Measurements from ENCODE around the gene MYOG. TPM values are rescaled to one million over a fixed set of nuclear protein-coding genes. Genes with fewer than 3 reads are reported as not detected.

Gene MYOG
- total and polyA plus RNA-seq, 10 donors: not detected

Other genes with a start within 250 kb of the MYOG start
- 10 to 100 TPM in 3 of 7 donors, 1 to 10 TPM in 4; 8.4 to 11.5 (median 9.2) TPM for gene RABIF, start 196.9 kb downstream of the MYOG start, total RNA-seq
- gene RABIF, start 196.9 kb downstream of the MYOG start, polyA plus RNA-seq: 1 to 10 TPM; 5.9 to 9.4 (median 7.6) TPM
- 10 to 100 TPM; 20.6 to 35.4 (median 24.6) TPM for gene KLHL12, start 158.8 kb downstream of the MYOG start, total RNA-seq
- 10 to 100 TPM; 14.8 to 16.0 (median 15.8) TPM for gene KLHL12, start 158.8 kb downstream of the MYOG start, polyA plus RNA-seq
- 100 to 1,000 TPM in 5 of 7 donors, 10 to 100 TPM in 2; 90.9 to 167 (median 128) TPM for gene ADIPOR1, start 127.7 kb downstream of the MYOG start, total RNA-seq
- gene ADIPOR1, start 127.7 kb downstream of the MYOG start, polyA plus RNA-seq: 10 to 100 TPM; 34.0 to 57.6 (median 39.7) TPM
- gene CYB5R1, start 118.8 kb downstream of the MYOG start, total RNA-seq: 10 to 100 TPM; 41.1 to 60.5 (median 51.4) TPM
- gene CYB5R1, start 118.8 kb downstream of the MYOG start, polyA plus RNA-seq: 10 to 100 TPM; 26.2 to 29.9 (median 28.9) TPM
- gene TMEM183A, start 78.6 kb downstream of the MYOG start, total RNA-seq: 10 to 100 TPM; 47.6 to 61.9 (median 55.8) TPM
- gene TMEM183A, start 78.6 kb downstream of the MYOG start, polyA plus RNA-seq: 10 to 100 TPM; 30.3 to 40.7 (median 35.1) TPM
- gene PPFIA4, start 59.5 kb downstream of the MYOG start, total RNA-seq: 10 to 100 TPM in 2 of 7 donors, 1 to 10 TPM in 5; 2.5 to 12.0 (median 6.6) TPM
- 1 to 10 TPM in 1 of 3 donors, under 1 TPM in 2; 0.21 to 2.2 (median 0.52) TPM for gene PPFIA4, start 59.5 kb downstream of the MYOG start, polyA plus RNA-seq
- 10 to 100 TPM in 3 of 7 donors, 1 to 10 TPM in 4; 3.7 to 13.5 (median 8.5) TPM for gene ADORA1, start 41.7 kb upstream of the MYOG start, total RNA-seq
- gene ADORA1, start 41.7 kb upstream of the MYOG start, polyA plus RNA-seq: 1 to 10 TPM in 2 of 3 donors, under 1 TPM in 1; 0.37 to 3.2 (median 1.0) TPM
- gene MYBPH, start 89.8 kb upstream of the MYOG start, total RNA-seq: 1 to 10 TPM in 1 of 7 donors, under 1 TPM in 3, not detected in 3; 0.32 to 2.7 (median 0.74) TPM
- gene MYBPH, start 89.8 kb upstream of the MYOG start, polyA plus RNA-seq: under 1 TPM; 0.09 to 0.23 (median 0.22) TPM
- gene CHI3L1, start 100.7 kb upstream of the MYOG start, total RNA-seq: 10 to 100 TPM in 4 of 7 donors, 1 to 10 TPM in 3; 7.1 to 41.2 (median 15.2) TPM
- gene CHI3L1, start 100.7 kb upstream of the MYOG start, polyA plus RNA-seq: 10 to 100 TPM in 2 of 3 donors, 1 to 10 TPM in 1; 2.7 to 40.8 (median 15.7) TPM
- gene CHIT1, start 143.7 kb upstream of the MYOG start, total RNA-seq: 10 to 100 TPM in 2 of 7 donors, 1 to 10 TPM in 5; 2.2 to 31.0 (median 7.8) TPM
- gene CHIT1, start 143.7 kb upstream of the MYOG start, polyA plus RNA-seq: 100 to 1,000 TPM in 1 of 3 donors, 1 to 10 TPM in 2; 2.0 to 165 (median 2.2) TPM
- 100 to 1,000 TPM; 104 to 186 (median 153) TPM for gene BTG2, start 219.5 kb upstream of the MYOG start, total RNA-seq
- gene BTG2, start 219.5 kb upstream of the MYOG start, polyA plus RNA-seq: 10 to 100 TPM; 55.5 to 93.1 (median 69.3) TPM

Measured in spleen (tissue), 10 donors.